Right kidney (tissue), 1 donor: ENCODE results near the gene GPS2.
A peak's percentile ranks its signal among the peaks of the same experiment; 100 is the strongest.
"Not testable (repeated sequence)": the region's sequence is repeated elsewhere in the genome, so short reads cannot be mapped to it uniquely, and the experiment has no call there.

Experiments used
- DNase-seq: peaks from one replicate; pipeline ENCODE4 v3.0.0-alpha.2; 2016

The GPS2 gene

GRCh38 chr17:7341842-7342241 is 26.7 kb upstream of the GPS2 start:
- no peak for DNase-seq

GRCh38 chr17:7340179-7340578 is 25.0 kb upstream of the GPS2 start:
- no peak for DNase-seq

GRCh38 chr17:7337600-7337999 is 22.4 kb upstream of the GPS2 start:
- not testable (repeated sequence) for DNase-seq

GRCh38 chr17:7336240-7337175 is 21.3 kb upstream of the GPS2 start, which contains the start of gene ACAP1:
ACAP1 (plus strand) TSS chr17:7336529; CDS start chr17:7336735, 206 bp downstream.
- no peak for DNase-seq

GRCh38 chr17:7335765-7336164 is 20.6 kb upstream of the GPS2 start:
- DNase-seq, result not testable (repeated sequence)

GRCh38 chr17:7334938-7335538 is 19.9 kb upstream of the GPS2 start:
- no peak for DNase-seq

- DNase-seq, result not testable (repeated sequence)
Observed at GRCh38 chr17:7332600-7333069, 17.5 kb upstream of the GPS2 start.

GRCh38 chr17:7332111-7332510 is 17.0 kb upstream of the GPS2 start:
- DNase-seq, result no peak

- no peak for DNase-seq
Observed at GRCh38 chr17:7330638-7331015, 15.5 kb upstream of the GPS2 start.

GRCh38 chr17:7329997-7330637 is 15.0 kb upstream of the GPS2 start:
- DNase-seq, result no peak

- DNase-seq, result peak; percentile 98
Observed at GRCh38 chr17:7329374-7329996, 14.3 kb upstream of the GPS2 start.

GRCh38 chr17:7328840-7329373 is 13.7 kb upstream of the GPS2 start, which contains the start of gene NEURL4:
NEURL4 (minus strand) TSS chr17:7329335; CDS start chr17:7329312, 23 bp downstream.
- DNase-seq, result peak; percentile 56

GRCh38 chr17:7328009-7328408 is 12.8 kb upstream of the GPS2 start:
- no peak for DNase-seq

GRCh38 chr17:7327501-7327900 is 12.3 kb upstream of the GPS2 start:
- no peak for DNase-seq

- no peak for DNase-seq
Observed at GRCh38 chr17:7327056-7327455, 11.9 kb upstream of the GPS2 start.

- no peak for DNase-seq
Observed at GRCh38 chr17:7326186-7326585, 11.0 kb upstream of the GPS2 start.

- no peak for DNase-seq
Observed at GRCh38 chr17:7325031-7325528, 9.9 kb upstream of the GPS2 start.

GRCh38 chr17:7324438-7324779 is 9.2 kb upstream of the GPS2 start:
- no peak for DNase-seq

- no peak for DNase-seq
Observed at GRCh38 chr17:7323731-7324437, 8.7 kb upstream of the GPS2 start.

- no peak for DNase-seq
Observed at GRCh38 chr17:7322520-7323194, 7.5 kb upstream of the GPS2 start.

- DNase-seq, result no peak
Observed at GRCh38 chr17:7321466-7321865, 6.3 kb upstream of the GPS2 start.
